ENCODE results near the gene VMAC. TPM values are rescaled to one million over a fixed set of nuclear protein-coding genes. Genes with fewer than 3 reads are reported as not detected.

The VMAC gene
- total and polyA plus RNA-seq, 2 of the 13 experiments (the other 11 are each of a cell fraction or from before 2014, with no cell fraction given) = 2.4 TPM

- TF ChIP-seq BCL6 (CRISPR knock-in tag; IDR thresholded peaks at IDR 0.05) (peak; percentile 81), E2F5 (CRISPR knock-in tag; conservative IDR thresholded peaks at IDR 0.05) (0 out of 2 replicates have a peak, but pooled peaks have one; percentile 68), KLF13 (CRISPR knock-in tag; IDR thresholded peaks at IDR 0.05) (no peak), FOXK1 (CRISPR knock-in tag; IDR thresholded peaks at IDR 0.05; ENCODE audit: borderline replicate concordance, low read depth) (peak; percentile 92; the same call in 1 of the 2 replicates), NCOA2 (CRISPR knock-in tag; IDR thresholded peaks at IDR 0.05) (no peak), MLX (CRISPR knock-in tag; IDR thresholded peaks at IDR 0.05) (peak; percentile 40; the same call in 1 of the 2 replicates), ZBTB39 (CRISPR knock-in tag; IDR thresholded peaks at IDR 0.05) (no peak), ZNF414 (CRISPR knock-in tag; IDR thresholded peaks at IDR 0.05) (0 out of 2 replicates have a peak, but pooled peaks have one; percentile 17), TAF1 (CRISPR knock-in tag; IDR thresholded peaks at IDR 0.05) (peak; percentile 90), CEBPB (IDR thresholded peaks at IDR 0.05; ENCODE audit: borderline replicate concordance, low read depth, low read length) (peak; percentile 82), GATAD1 (CRISPR knock-in tag; IDR thresholded peaks at IDR 0.05) (peak; percentile 97), ZNF331 (CRISPR knock-in tag; IDR thresholded peaks at IDR 0.05) (peak; percentile 84), ZNF235 (CRISPR knock-in tag; IDR thresholded peaks at IDR 0.05; ENCODE audit: borderline replicate concordance) (0 out of 2 replicates have a peak, but pooled peaks have one; percentile 50), ZMYM2 (CRISPR knock-in tag; IDR thresholded peaks at IDR 0.05) (peak; percentile 51), GLMP (CRISPR knock-in tag; IDR thresholded peaks at IDR 0.05; ENCODE audit: borderline replicate concordance) (no peak), XRCC5 (optimal IDR thresholded peaks at IDR 0.05; ENCODE audit: low read length) (peak; percentile 58), FOXA3 (CRISPR knock-in tag; IDR thresholded peaks at IDR 0.05) (peak; percentile 68), CREB1 (IDR thresholded peaks at IDR 0.05) (peak; percentile 69), CREB1 (CRISPR knock-in tag; IDR thresholded peaks at IDR 0.05) (peak; percentile 64), ZNF775 (CRISPR knock-in tag; IDR thresholded peaks at IDR 0.05; ENCODE audit: borderline replicate concordance) (no peak), ZBTB46 (CRISPR knock-in tag; IDR thresholded peaks at IDR 0.05; ENCODE audit: borderline replicate concordance) (no peak)
Observed at GRCh38 chr19:5903624-5904351, 884 bp upstream of the VMAC start, which contains the start of gene NDUFA11 (continued).
